WTC11 (cell line): ENCODE data around the gene NUDT3. TPM values are rescaled to one million over a fixed set of nuclear protein-coding genes. Genes with fewer than 3 reads are reported as not detected.
"Not testable (repeated sequence)": the region's sequence is repeated elsewhere in the genome, so short reads cannot be mapped to it uniquely, and the experiment has no call there.

Source experiments
- ATAC-seq: fragments of 200-7000 bp; cut with Tn5 transposase; 2 replicates; pipeline ENCODE4 v1.10.0; 2021; ENCODE audit warnings: mild to moderate bottlenecking, moderate library complexity
- CTCF ChIA-PET: fragments of 300-600 bp; sonication (Branson Sonifier 250); formaldehyde crosslinking; loops from one replicate; lab custom pipeline; 2021; ENCODE audit warnings: antibody characterized with exemption; lab: Charles Lee
- POLR2A ChIA-PET: fragments of 350-600 bp; sonication (Branson Sonifier 250); formaldehyde crosslinking; loops from one replicate; lab custom pipeline; 2021; ENCODE audit warnings: antibody characterized with exemption; lab: Charles Lee
- DNase-seq: peaks from one replicate; pipeline ENCODE4 v3.0.0; 2021; ENCODE audit warnings: low spot score
- H3K27ac Mint-ChIP-seq: 2 replicates; pipeline ENCODE4 v1.8.0; 2021; ENCODE audit warnings: mixed read lengths
- H3K27me3 Mint-ChIP-seq: 2 replicates; pipeline ENCODE4 v1.8.0; 2021; ENCODE audit warnings: low read depth, mild to moderate bottlenecking, moderate library complexity, mixed read lengths
- H3K36me3 Mint-ChIP-seq: 2 replicates; pipeline ENCODE4 v1.8.0; 2021; ENCODE audit warnings: mixed read lengths
- H3K4me1 Mint-ChIP-seq: 2 replicates; pipeline ENCODE4 v1.8.0; 2022; ENCODE audit warnings: mixed read lengths
- H3K4me3 Mint-ChIP-seq: 2 replicates; pipeline ENCODE4 v1.8.0; 2021; ENCODE audit warnings: mild to moderate bottlenecking, moderate library complexity, mixed read lengths
- H3K9me3 Mint-ChIP-seq: 2 replicates; pipeline ENCODE4 v1.8.0; 2021; ENCODE audit warnings: mixed read lengths
- ATF6 ChIP-seq: sonication (generic); formaldehyde crosslinking; IDR thresholded peaks from 2 replicates; pipeline ENCODE4 v1.8.1; 2023; ENCODE audit warnings: mild to moderate bottlenecking, missing genetic modification reagents
- E2F5 ChIP-seq: sonication (generic); formaldehyde crosslinking; IDR thresholded peaks from 2 replicates; pipeline ENCODE4 v1.8.1; 2022; ENCODE audit warnings: mild to moderate bottlenecking, moderate library complexity, missing genetic modification reagents
- ESRRA ChIP-seq: sonication (generic); formaldehyde crosslinking; IDR thresholded peaks from 2 replicates; pipeline ENCODE4 v1.8.1; 2022; ENCODE audit warnings: mild to moderate bottlenecking, missing genetic modification reagents, borderline replicate concordance
- FOXP4 ChIP-seq: sonication (generic); formaldehyde crosslinking; IDR thresholded peaks from 2 replicates; pipeline ENCODE4 v1.8.0; 2022; ENCODE audit warnings: mild to moderate bottlenecking, missing genetic modification reagents
- GABPB1 ChIP-seq: sonication (generic); formaldehyde crosslinking; IDR thresholded peaks from 2 replicates; pipeline ENCODE4 v1.8.1; 2023; ENCODE audit warnings: mild to moderate bottlenecking, missing genetic modification reagents
- GRHL2 ChIP-seq: fragments of 250-450 bp; sonication (Bioruptor Pico); IDR thresholded peaks from 2 replicates; pipeline ENCODE4 v1.8.0; 2022; ENCODE audit warnings: mild to moderate bottlenecking, moderate library complexity; ENCODE audit not compliant: insufficient replicate concordance, severe bottlenecking
- HMGA2 ChIP-seq: fragments of 250-450 bp; sonication (Bioruptor Pico); IDR thresholded peaks from 2 replicates; pipeline ENCODE4 v1.4.0; 2021; ENCODE audit warnings: mild to moderate bottlenecking, moderate library complexity
- JUN ChIP-seq: sonication (generic); formaldehyde crosslinking; IDR thresholded peaks from 2 replicates; pipeline ENCODE4 v1.8.0; 2023; ENCODE audit warnings: mild to moderate bottlenecking, missing genetic modification reagents
- NFATC4 ChIP-seq: fragments of 250-450 bp; sonication (Bioruptor Pico); IDR thresholded peaks from 2 replicates; pipeline ENCODE4 v1.9.0; 2021; ENCODE audit warnings: mild to moderate bottlenecking
- NFYB ChIP-seq: sonication (generic); formaldehyde crosslinking; conservative IDR thresholded peaks from 2 replicates; pipeline ENCODE4 v1.8.0; 2022; ENCODE audit warnings: low read depth, missing genetic modification reagents
- NR3C1 ChIP-seq: sonication (generic); formaldehyde crosslinking; conservative IDR thresholded peaks from 2 replicates; pipeline ENCODE4 v1.8.1; 2023; ENCODE audit warnings: low read depth, mild to moderate bottlenecking, missing genetic modification reagents
- SMAD3 ChIP-seq: sonication (generic); formaldehyde crosslinking; IDR thresholded peaks from 2 replicates; pipeline ENCODE4 v1.8.0; 2022; ENCODE audit warnings: missing genetic modification reagents, mild to moderate bottlenecking, borderline replicate concordance
- TEAD1 ChIP-seq: sonication (generic); formaldehyde crosslinking; IDR thresholded peaks from 2 replicates; pipeline ENCODE4 v1.8.0; 2022; ENCODE audit warnings: mild to moderate bottlenecking, missing genetic modification reagents
- USF2 ChIP-seq: sonication (generic); formaldehyde crosslinking; IDR thresholded peaks from 2 replicates; pipeline ENCODE4 v1.8.1; 2023; ENCODE audit warnings: mild to moderate bottlenecking, missing genetic modification reagents, moderate library complexity
- ZNF138 ChIP-seq: sonication (generic); formaldehyde crosslinking; conservative IDR thresholded peaks from 2 replicates; pipeline ENCODE4 v1.8.1; 2022; ENCODE audit warnings: mild to moderate bottlenecking, moderate library complexity, missing genetic modification reagents
- ZNF232 ChIP-seq: sonication (generic); formaldehyde crosslinking; IDR thresholded peaks from 2 replicates; pipeline ENCODE4 v1.8.0; 2022; ENCODE audit warnings: mild to moderate bottlenecking, missing genetic modification reagents
- ZNF396 ChIP-seq: fragments of 250-450 bp; sonication (Bioruptor Pico); IDR thresholded peaks from 2 replicates; pipeline ENCODE4 v1.8.0; 2021; ENCODE audit warnings: mild to moderate bottlenecking, moderate library complexity, borderline replicate concordance
- ZNF423 ChIP-seq: fragments of 250-450 bp; sonication (Bioruptor Pico); IDR thresholded peaks from 2 replicates; pipeline ENCODE4 v2.1.2; 2022; ENCODE audit warnings: mild to moderate bottlenecking, moderate library complexity
- ZNF512 ChIP-seq: sonication (generic); formaldehyde crosslinking; IDR thresholded peaks from 2 replicates; pipeline ENCODE4 v1.8.1; 2022; ENCODE audit warnings: missing genetic modification reagents, borderline replicate concordance
- ZSCAN18 ChIP-seq: fragments of 250-450 bp; sonication (Bioruptor Pico); IDR thresholded peaks from 2 replicates; pipeline ENCODE4 v2.1.2; 2022; ENCODE audit warnings: mild to moderate bottlenecking, moderate library complexity
- total RNA-seq: library from RNA; stranded (reverse); gene quantifications from 3 replicates; pipeline ENCODE4 v1.2.3, GENCODE V29; 2021

Gene NUDT3
- total RNA-seq, 1 experiment from 2014 or later: 30.0 TPM

GRCh38 chr6:34328969-34329368 is 63.5 kb downstream of the NUDT3 start (continued):
- TF ChIP-seq FOXP4 (CRISPR knock-in tag) (no peak), NR3C1 (CRISPR knock-in tag) (no peak), ATF6 (no peak)

GRCh38 chr6:34327313-34328205 is 64.9 kb downstream of the NUDT3 start:
- DNase-seq, ATAC-seq, POLR2A ChIA-PET, H3K4me3 Mint-ChIP-seq, H3K9me3 Mint-ChIP-seq, CTCF ChIA-PET, H3K27me3 Mint-ChIP-seq: not testable (repeated sequence)
- Mint-ChIP-seq H3K4me1 (peaks cover 11% of the 10 kb centered on the region), H3K27ac (peak overlapping the region; percentile 51; the same call in 1 of the 2 replicates), H3K36me3 (peaks cover 14% of the 10 kb centered on the region)

- CTCF ChIA-PET: interaction anchor here (0.6 kb wide), 1 partner anchor 18 kb away, joined by 3 read pairs; no protein-coding TSS in a partner anchor
These were observed 66.8 kb downstream of the NUDT3 start for GRCh38 chr6:34325633-34326032.

More at GRCh38 chr6:34325633-34326032, 66.8 kb downstream of the NUDT3 start:
- H3K4me3 Mint-ChIP-seq: no peak overlapping the region
- no peak for TF ChIP-seq GABPB1 (CRISPR knock-in tag)
- no peak for TF ChIP-seq NFATC4 (CRISPR knock-in tag)
- TF ChIP-seq HMGA2 (CRISPR knock-in tag): no peak
- TF ChIP-seq ZSCAN18 (CRISPR knock-in tag): no peak
- TF ChIP-seq NFYB (CRISPR knock-in tag): no peak
- TF ChIP-seq SMAD3 (CRISPR knock-in tag): no peak
- TF ChIP-seq ZNF232 (CRISPR knock-in tag): no peak
- no peak for TF ChIP-seq ZNF138 (CRISPR knock-in tag)
- no peak for TF ChIP-seq E2F5
- TF ChIP-seq JUN (CRISPR knock-in tag): no peak
- TF ChIP-seq ZNF512 (CRISPR knock-in tag): no peak
- TF ChIP-seq TEAD1: no peak
- no peak for TF ChIP-seq ZNF423 (CRISPR knock-in tag)
- TF ChIP-seq ESRRA (CRISPR knock-in tag): no peak
- no peak for TF ChIP-seq GRHL2 (CRISPR knock-in tag)
- no peak for TF ChIP-seq ZNF396 (CRISPR knock-in tag)
- no peak for TF ChIP-seq USF2 (CRISPR knock-in tag)
- ATAC-seq (no peak), DNase-seq (no peak)
- H3K36me3 Mint-ChIP-seq: peaks cover 12% of the 10 kb centered on the region
- POLR2A ChIA-PET: interaction anchor here (0.7 kb wide), 1 partner anchor 174 kb away, joined by 4 read pairs; no protein-coding TSS in a partner anchor
- H3K27me3 Mint-ChIP-seq: no peaks in the 10 kb centered on the region
- H3K9me3 Mint-ChIP-seq: peaks cover 5% of the 10 kb centered on the region
- no peak overlapping the region for H3K27ac Mint-ChIP-seq
- H3K4me1 Mint-ChIP-seq: peaks cover 8% of the 10 kb centered on the region
